Keratinocyte (primary cell): Measurements from ENCODE around the gene SFTPB. TPM values are rescaled to one million over a fixed set of nuclear protein-coding genes. Genes with fewer than 3 reads are reported as not detected.
A peak's percentile ranks its signal among the peaks of the same experiment; 100 is the strongest.

ENCODE experiments used
- DNase-seq: peaks from one replicate; pipeline ENCODE4 v3.0.0-alpha.2; 2011; ENCODE audit warnings: low read depth, missing footprints, low spot score
- FAIRE-seq: peaks from 2 replicates; lab custom pipeline; 2011; peaks lifted over from hg19 to GRCh38; lab: Jason Lieb, UNC
- H2AFZ ChIP-seq: 2 replicates; pipeline ENCODE4 v1.6.0; 2012; ENCODE audit warnings: low read length, control low read depth, inconsistent platforms; ENCODE audit not compliant: control insufficient read depth
- H3K27ac ChIP-seq: 2 replicates; pipeline ENCODE4 v1.5.1; 2011; ENCODE audit warnings: low read length; ENCODE audit not compliant: control insufficient read depth, insufficient read depth
- H3K27me3 ChIP-seq: 3 replicates; pipeline ENCODE4 v1.6.0; 2011; ENCODE audit warnings: low read length; ENCODE audit not compliant: control insufficient read depth, insufficient read depth; ENCODE audit errors: extremely low read depth
- H3K36me3 ChIP-seq, 2 experiments: 2 replicates in 1 of 2; 3 replicates in 1 of 2; pipeline ENCODE4 v1.5.1; 2011; ENCODE audit warnings: low read length in 2 of 2, mild to moderate bottlenecking in 1 of 2; ENCODE audit not compliant: control insufficient read depth in 2 of 2, insufficient read depth in 2 of 2; ENCODE audit errors: extremely low read depth in 1 of 2
- H3K4me1 ChIP-seq: 3 replicates; pipeline ENCODE4 v1.5.1; 2011; ENCODE audit warnings: low read length; ENCODE audit not compliant: control insufficient read depth, insufficient read depth; ENCODE audit errors: extremely low read depth
- H3K4me2 ChIP-seq: 3 replicates; pipeline ENCODE4 v1.6.0; 2011; ENCODE audit warnings: low read depth, low read length; ENCODE audit not compliant: control insufficient read depth, insufficient read depth; ENCODE audit errors: extremely low read depth
- H3K4me3 ChIP-seq, 3 experiments: fragments of 200-600 bp in 1 of 3; sonication (generic) in 1 of 3; 2 replicates in 2 of 3; 3 replicates in 1 of 3; pipeline ENCODE4 v1.5.1; 2011 to 2016; ENCODE audit warnings: low read length in 3 of 3, mild to moderate bottlenecking in 3 of 3, control low read depth in 2 of 3, inconsistent platforms in 1 of 3, low read depth in 1 of 3, mixed read lengths in 1 of 3, mixed run types in 1 of 3, moderate library complexity in 1 of 3; ENCODE audit not compliant: control insufficient read depth in 2 of 3, insufficient read depth in 2 of 3; ENCODE audit errors: extremely low read depth in 1 of 3
- H3K79me2 ChIP-seq: 2 replicates; pipeline ENCODE4 v1.6.0; 2012; ENCODE audit warnings: low read length; ENCODE audit not compliant: control insufficient read depth, insufficient read depth
- H3K9ac ChIP-seq: 3 replicates; pipeline ENCODE4 v1.6.0; 2011; ENCODE audit warnings: low read length; ENCODE audit not compliant: control insufficient read depth, insufficient read depth; ENCODE audit errors: extremely low read depth
- H3K9me1 ChIP-seq: 3 replicates; pipeline ENCODE4 v1.6.0; 2011; ENCODE audit warnings: low read length; ENCODE audit not compliant: control insufficient read depth, insufficient read depth; ENCODE audit errors: extremely low read depth
- H3K9me3 ChIP-seq: 2 replicates; pipeline ENCODE4 v1.5.1; 2012; ENCODE audit warnings: low read depth, low read length; ENCODE audit not compliant: control insufficient read depth
- H4K20me1 ChIP-seq: 3 replicates; pipeline ENCODE4 v1.6.0; 2011; ENCODE audit warnings: low read length; ENCODE audit not compliant: control insufficient read depth, insufficient read depth; ENCODE audit errors: extremely low read depth
- EZH2 ChIP-seq: IDR thresholded peaks from one replicate; pipeline ENCODE4 v1.6.1; 2012; ENCODE audit warnings: inconsistent platforms, mild to moderate bottlenecking, low read length, moderate library complexity
- dilution Hi-C: fragments of 300-500 bp; cut with MboI; formaldehyde crosslinking; loops from one replicate; pipeline ENCODE4 v1.7.0; 2020; ENCODE audit warnings: low sequenced_read_pairs; ENCODE audit not compliant: extremely low pct_ligation_motif_present
- polyA plus RNA-seq, 5 experiments: library from polyadenylated mRNA; depleted of rRNA in 3 of 5; stranded (reverse) in 3 of 5; stranded (forward) in 1 of 5; unstranded in 1 of 5; fragments of >200 nt; gene quantifications; 1 replicate in 1 of 5; 2 replicates in 3 of 5; 3 replicates in 1 of 5; pipeline versions ENCODE4 v1.2.1 to v1.2.3, GENCODE V29; 2011 to 2012; ENCODE audit warnings: missing spikeins in 2 of 5, low read depth in 1 of 5, low replicate concordance in 1 of 5
- TF ChIP-seq, protein P1 (sequence below), 3 experiments: IDR thresholded peaks in 1 of 3; conservative IDR thresholded peaks in 1 of 3; optimal IDR thresholded peaks in 1 of 3; 2 replicates in 2 of 3; 3 replicates in 1 of 3; pipeline versions ENCODE3 to v1.5.1; 2011; ENCODE audit warnings: low read length in 3 of 3, mild to moderate bottlenecking in 3 of 3, moderate library complexity in 2 of 3, control low read depth in 1 of 3, inconsistent platforms in 1 of 3; ENCODE audit not compliant: insufficient read depth in 2 of 3; ENCODE audit errors: extremely low read depth in 1 of 3

SFTPB gene
- polyA plus RNA-seq, 1 donor (not counting 4 experiments of a cell fraction or from before 2014, with no cell fraction given): not detected

DNA sequence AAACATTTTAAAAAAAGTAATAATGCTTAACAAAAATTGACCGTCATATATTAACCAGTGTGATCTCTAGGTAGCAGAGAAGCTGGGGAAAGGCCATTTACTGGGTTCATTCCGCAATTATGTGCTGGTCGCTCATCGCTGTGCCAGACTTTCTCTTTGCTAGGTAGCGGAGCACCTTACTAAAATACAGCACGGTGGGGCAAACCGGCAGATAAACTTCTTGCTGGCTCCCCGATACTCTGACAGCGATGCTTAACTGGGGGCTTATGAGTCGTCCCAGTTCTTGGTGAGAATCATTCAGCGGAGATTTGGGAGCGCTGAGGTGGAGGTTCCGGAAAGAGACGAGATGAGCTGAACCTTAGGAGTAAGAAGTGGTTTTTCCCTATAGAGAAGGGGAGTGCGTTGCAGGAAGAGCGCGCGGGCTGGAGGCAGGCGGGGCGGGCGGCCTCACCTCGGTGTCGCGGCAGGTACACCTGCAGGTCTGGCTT is 56.7 kb downstream of the SFTPB start:
- dilution Hi-C loops: no loop called here

More for the DNA sequence above, 56.7 kb downstream of the SFTPB start:
- DNase-seq (no peak), FAIRE-seq (no peak)
- Histone ChIP-seq H3K4me3 (peak overlapping the region; percentile 66 to 93 (median 91)), H3K9me1 (no peaks in the 10 kb centered on the region), H3K27me3 (no peaks in the 10 kb centered on the region), H3K4me2 (peak overlapping the region; percentile 99), H2AFZ (peak overlapping the region; percentile 84), H4K20me1 (no peaks in the 10 kb centered on the region), H3K36me3 (peaks cover 2 to 15% of the 10 kb centered on the region in 2 experiments), H3K27ac (peak overlapping the region; percentile 87), H3K9me3 (no peaks in the 10 kb centered on the region), H3K4me1 (peaks cover 2% of the 10 kb centered on the region), H3K9ac (peak overlapping the region; percentile 78), H3K79me2 (peaks cover 16% of the 10 kb centered on the region)
- TF ChIP-seq EZH2: no peak
- TF ChIP-seq, protein P1, sequence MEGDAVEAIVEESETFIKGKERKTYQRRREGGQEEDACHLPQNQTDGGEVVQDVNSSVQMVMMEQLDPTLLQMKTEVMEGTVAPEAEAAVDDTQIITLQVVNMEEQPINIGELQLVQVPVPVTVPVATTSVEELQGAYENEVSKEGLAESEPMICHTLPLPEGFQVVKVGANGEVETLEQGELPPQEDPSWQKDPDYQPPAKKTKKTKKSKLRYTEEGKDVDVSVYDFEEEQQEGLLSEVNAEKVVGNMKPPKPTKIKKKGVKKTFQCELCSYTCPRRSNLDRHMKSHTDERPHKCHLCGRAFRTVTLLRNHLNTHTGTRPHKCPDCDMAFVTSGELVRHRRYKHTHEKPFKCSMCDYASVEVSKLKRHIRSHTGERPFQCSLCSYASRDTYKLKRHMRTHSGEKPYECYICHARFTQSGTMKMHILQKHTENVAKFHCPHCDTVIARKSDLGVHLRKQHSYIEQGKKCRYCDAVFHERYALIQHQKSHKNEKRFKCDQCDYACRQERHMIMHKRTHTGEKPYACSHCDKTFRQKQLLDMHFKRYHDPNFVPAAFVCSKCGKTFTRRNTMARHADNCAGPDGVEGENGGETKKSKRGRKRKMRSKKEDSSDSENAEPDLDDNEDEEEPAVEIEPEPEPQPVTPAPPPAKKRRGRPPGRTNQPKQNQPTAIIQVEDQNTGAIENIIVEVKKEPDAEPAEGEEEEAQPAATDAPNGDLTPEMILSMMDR (optimal IDR thresholded peaks at IDR 0.05 in 1 of 3, IDR thresholded peaks at IDR 0.05 in 1 of 3, conservative IDR thresholded peaks at IDR 0.05 in 1 of 3; ENCODE audit: extremely low read depth in 1 of 3, insufficient read depth in 2 of 3, low read length in 3 of 3): no peak

Other genes with a start within 250 kb of the SFTPB start
- 0.10 to 0.21 TPM in 2 of 3 replicates, not detected in the other for gene SH2D6, start 249.5 kb downstream of the SFTPB start, polyA plus RNA-seq
- 304 to 353 TPM (median 304 TPM) in 3 replicates for gene MAT2A, start 129.0 kb downstream of the SFTPB start, polyA plus RNA-seq
- 34.3 to 39.1 TPM (median 35.6 TPM) in 3 replicates for gene GGCX, start 106.7 kb downstream of the SFTPB start, polyA plus RNA-seq
- gene VAMP8, start 90.6 kb downstream of the SFTPB start, polyA plus RNA-seq: 291 to 385 TPM (median 323 TPM) in 3 replicates
- gene VAMP5, start 83.8 kb downstream of the SFTPB start, polyA plus RNA-seq: 9.3 to 24.1 TPM (median 11.0 TPM) in 3 replicates
- gene RNF181, start 72.5 kb downstream of the SFTPB start, polyA plus RNA-seq: 174 to 336 TPM (median 264 TPM) in 3 replicates
- gene TMEM150A, start 65.5 kb downstream of the SFTPB start, polyA plus RNA-seq: 7.7 to 13.3 TPM (median 11.8 TPM) in 3 replicates
- gene C2orf68, start 56.1 kb downstream of the SFTPB start, polyA plus RNA-seq: 7.9 to 13.6 TPM (median 12.5 TPM) in 3 replicates
- 61.2 to 64.9 TPM (median 61.4 TPM) in 3 replicates for gene USP39, start 52.0 kb downstream of the SFTPB start, polyA plus RNA-seq
- not detected in 3 replicates for gene GNLY, start 26.2 kb upstream of the SFTPB start, polyA plus RNA-seq
- not detected in 3 replicates for gene ATOH8, start 85.8 kb upstream of the SFTPB start, polyA plus RNA-seq
- gene ST3GAL5, start 220.8 kb upstream of the SFTPB start, polyA plus RNA-seq: 29.7 to 43.5 TPM (median 39.7 TPM) in 3 replicates